Chondrocyte (in vitro differentiated cells): ENCODE measurements around the gene CRNKL1. TPM values are rescaled to one million over a fixed set of nuclear protein-coding genes. Genes with fewer than 3 reads are reported as not detected.

Source experiments
- DNase-seq: peaks from one replicate; pipeline ENCODE4 v3.0.0; 2021; ENCODE audit warnings: mixed read lengths, low spot score
- H3K27ac Mint-ChIP-seq: one replicate; pipeline ENCODE4 v1.8.0; 2021; ENCODE audit warnings: mild to moderate bottlenecking, moderate library complexity, mixed read lengths; ENCODE audit not compliant: unreplicated experiment
- H3K27me3 Mint-ChIP-seq: 2 replicates; pipeline ENCODE4 v1.8.0; 2021; ENCODE audit warnings: low read depth, mixed read lengths
- H3K36me3 Mint-ChIP-seq: 2 replicates; pipeline ENCODE4 v1.8.0; 2021; ENCODE audit warnings: low read depth, mixed read lengths
- H3K4me1 Mint-ChIP-seq: 2 replicates; pipeline ENCODE4 v1.8.0; 2021; ENCODE audit warnings: low read depth, mild to moderate bottlenecking, mixed read lengths
- H3K4me3 Mint-ChIP-seq: one replicate; pipeline ENCODE4 v1.8.0; 2021; ENCODE audit warnings: mild to moderate bottlenecking, moderate library complexity, mixed read lengths; ENCODE audit not compliant: unreplicated experiment
- H3K9me3 Mint-ChIP-seq: 2 replicates; pipeline ENCODE4 v1.8.0; 2021; ENCODE audit warnings: low read depth, mixed read lengths
- CTCF ChIP-seq: fragments of 200-600 bp; sonication (generic); IDR thresholded peaks from 2 replicates; pipeline ENCODE4 v1.5.0; 2021; ENCODE audit warnings: antibody characterized with exemption, mild to moderate bottlenecking, moderate library complexity
- total RNA-seq: library from RNA; stranded (reverse); gene quantifications from 3 replicates; pipeline ENCODE4 v1.2.1, GENCODE V29; 2021

Gene CRNKL1
- total RNA-seq, 1 donor from 2014 or later = 16.4 TPM

- Mint-ChIP-seq H3K27me3 (peaks cover 36% of the 10 kb centered on the region), H3K4me1 (no peaks in the 10 kb centered on the region), H3K27ac (no peak overlapping the region), H3K4me3 (no peak overlapping the region), H3K36me3 (no peaks in the 10 kb centered on the region), H3K9me3 (no peaks in the 10 kb centered on the region)
- TF ChIP-seq CTCF = no peak
- no peak for DNase-seq
Observed at GRCh38 chr20:20063941-20064702, 11.9 kb upstream of the CRNKL1 start.

GRCh38 chr20:20060234-20060998 lies 8.2 kb upstream of the CRNKL1 start:
- no peak for DNase-seq
- H3K4me1 Mint-ChIP-seq = no peaks in the 10 kb centered on the region
- TF ChIP-seq CTCF = no peak
- no peak overlapping the region for H3K27ac Mint-ChIP-seq
- H3K36me3 Mint-ChIP-seq = no peaks in the 10 kb centered on the region
- no peak overlapping the region for H3K4me3 Mint-ChIP-seq
- peaks cover 30% of the 10 kb centered on the region for H3K27me3 Mint-ChIP-seq
- no peaks in the 10 kb centered on the region for H3K9me3 Mint-ChIP-seq

GRCh38 chr20:20051767-20052073 lies 546 bp downstream of the CRNKL1 start:
- peaks cover 28% of the 10 kb centered on the region for H3K4me1 Mint-ChIP-seq
- peaks cover 29% of the 10 kb centered on the region for H3K36me3 Mint-ChIP-seq
- H3K4me3 Mint-ChIP-seq = peak overlapping the region; percentile 100
- no peaks in the 10 kb centered on the region for H3K9me3 Mint-ChIP-seq
- no peak for TF ChIP-seq CTCF
- DNase-seq = no peak
- H3K27me3 Mint-ChIP-seq = peaks cover 6% of the 10 kb centered on the region
- peak overlapping the region; percentile 98 for H3K27ac Mint-ChIP-seq

- Mint-ChIP-seq H3K4me1 (peaks cover 18% of the 10 kb centered on the region), H3K9me3 (no peaks in the 10 kb centered on the region), H3K36me3 (peaks cover 39% of the 10 kb centered on the region), H3K4me3 (no peak overlapping the region), H3K27ac (no peak overlapping the region), H3K27me3 (no peaks in the 10 kb centered on the region)
- no peak for TF ChIP-seq CTCF
- DNase-seq = no peak
Observed at GRCh38 chr20:20039752-20040387, 12.4 kb downstream of the CRNKL1 start.

- Mint-ChIP-seq H3K4me1 (peaks cover 18% of the 10 kb centered on the region), H3K9me3 (no peaks in the 10 kb centered on the region), H3K27me3 (no peaks in the 10 kb centered on the region), H3K4me3 (no peak overlapping the region), H3K36me3 (peaks cover 34% of the 10 kb centered on the region), H3K27ac (no peak overlapping the region)
- no peak for TF ChIP-seq CTCF
- no peak for DNase-seq
Observed at GRCh38 chr20:20038586-20038985, 13.7 kb downstream of the CRNKL1 start.
